NT2/D1 (cell line): ENCODE data around the gene ATG16L1.

Source experiments
- YY1 ChIP-seq: IDR thresholded peaks from 2 replicates; pipeline ENCODE4 v1.6.1; 2011; ENCODE audit not compliant: insufficient read length, insufficient read depth
- ZNF274 ChIP-seq: IDR thresholded peaks from 2 replicates; pipeline ENCODE4 v1.6.1; 2011; ENCODE audit warnings: mild to moderate bottlenecking, low read depth, low read length

- no peak for TF ChIP-seq YY1
- no peak for TF ChIP-seq ZNF274
Measured at GRCh38 chr2:233278921-233279320, 27.4 kb downstream of the ATG16L1 start.
